Muscle of arm (tissue), 14 donors: ENCODE measurements around the gene GUCY2D. TPM values are rescaled to one million over a fixed set of nuclear protein-coding genes. Genes with fewer than 3 reads are reported as not detected.
A peak's percentile ranks its signal among the peaks of the same experiment; 100 is the strongest.
"Not testable (repeated sequence)": the region's sequence is repeated elsewhere in the genome, so short reads cannot be mapped to it uniquely, and the experiment has no call there.

ENCODE experiments used
- DNase-seq: peaks from one replicate; pipeline ENCODE4 v3.0.0-alpha.2; 2013
- long read RNA-seq, 11 donors: transcript quantifications; one replicate each; lab custom pipeline, GENCODE V29; 2026
- polyA plus RNA-seq, 12 donors: library from polyadenylated mRNA; unstranded; fragments of 120-200 nt; gene quantifications; one replicate each; pipeline ENCODE4 v1.2.1, GENCODE V29; 2013; ENCODE audit not compliant: insufficient read length in 12 of 12

GUCY2D gene
- polyA plus RNA-seq: under 1 TPM in 3 of 12 donors, not detected in 9; 0.04 to 0.15 (median 0.05) TPM
- long read RNA-seq, donor 1: 0 reads
- long read RNA-seq, donor 2: 0 reads
- long read RNA-seq, donor 3: 0 reads
- long read RNA-seq, donor 4: 0 reads
- long read RNA-seq, donor 5: 0 reads
- long read RNA-seq, donor 6: 0 reads
- long read RNA-seq, donor 7: 0 reads
- long read RNA-seq, donor 8: 0 reads
- long read RNA-seq, donor 9: 0 reads
- long read RNA-seq, donor 10: 0 reads
- long read RNA-seq, donor 11: 0 reads

GRCh38 chr17:8001976-8002720, at the start of gene GUCY2D:
GUCY2D (plus strand) TSS chr17:8002615; CDS start chr17:8003048, 433 bp downstream.
- DNase-seq: no peak

GRCh38 chr17:7953266-7953665, 49.1 kb upstream of the GUCY2D start:
- DNase-seq: not testable (repeated sequence)

- DNase-seq: no peak
These were observed 46.8 kb upstream of the GUCY2D start for GRCh38 chr17:7955414-7956227.

- peak; percentile 25 for DNase-seq
These were observed 46.0 kb upstream of the GUCY2D start for GRCh38 chr17:7956228-7956965.

GRCh38 chr17:7959503-7960253, 42.7 kb upstream of the GUCY2D start:
- no peak for DNase-seq

GRCh38 chr17:7961421-7961820, 41.0 kb upstream of the GUCY2D start:
- DNase-seq: no peak

- no peak for DNase-seq
These were observed 34.7 kb upstream of the GUCY2D start for GRCh38 chr17:7967751-7968150.

GRCh38 chr17:7969433-7969832, 33.0 kb upstream of the GUCY2D start:
- DNase-seq: no peak

GRCh38 chr17:7971651-7972050, 30.8 kb upstream of the GUCY2D start:
- no peak for DNase-seq

GRCh38 chr17:7972131-7972785, 30.2 kb upstream of the GUCY2D start:
- DNase-seq: no peak

GRCh38 chr17:7974638-7975131, 27.7 kb upstream of the GUCY2D start:
- no peak for DNase-seq

- DNase-seq: no peak
These were observed 25.4 kb upstream of the GUCY2D start for GRCh38 chr17:7977039-7977438.

GRCh38 chr17:7977805-7978204, 24.6 kb upstream of the GUCY2D start:
- DNase-seq: no peak

- no peak for DNase-seq
These were observed 20.2 kb upstream of the GUCY2D start for GRCh38 chr17:7982173-7982572.

GRCh38 chr17:7982666-7983065, 19.7 kb upstream of the GUCY2D start:
- DNase-seq: no peak

- DNase-seq: no peak
These were observed 17.5 kb upstream of the GUCY2D start for GRCh38 chr17:7984904-7985303.

- DNase-seq: no peak
These were observed 15.1 kb upstream of the GUCY2D start for GRCh38 chr17:7987112-7987893.

GRCh38 chr17:7988750-7989178, 13.7 kb upstream of the GUCY2D start:
- DNase-seq: peak; percentile 88
